Right atrium auricular region (tissue), 2 donors: Measurements from ENCODE around the gene SGPP1. TPM values are rescaled to one million over a fixed set of nuclear protein-coding genes. Genes with fewer than 3 reads are reported as not detected.

ENCODE experiments used
- DNase-seq: peaks from one replicate; pipeline ENCODE4 v3.0.0-alpha.2; 2019; ENCODE audit warnings: low spot score
- H3K27ac ChIP-seq, 2 donors: fragments of 200-600 bp; sonication (generic); 1 replicate in 1 of 2; 2 replicates in 1 of 2; pipeline ENCODE4 v1.5.1; 2016 to 2019
- H3K27me3 ChIP-seq, 2 donors: fragments of 200-600 bp; sonication (generic); one replicate each; pipeline versions ENCODE4 v1.5.1 to v1.6.0; 2017 to 2019
- H3K36me3 ChIP-seq: fragments of 200-600 bp; sonication (generic); one replicate; pipeline ENCODE4 v1.5.1; 2016
- H3K4me1 ChIP-seq, 2 donors: fragments of 200-600 bp; sonication (generic); one replicate each; pipeline versions ENCODE4 v1.5.1 to v1.6.0; 2017 to 2019
- H3K4me3 ChIP-seq, 2 donors: fragments of 200-600 bp; sonication (generic); 1 replicate in 1 of 2; 2 replicates in 1 of 2; pipeline ENCODE4 v1.5.1; 2017 to 2019; ENCODE audit warnings: mild to moderate bottlenecking in 1 of 2, moderate library complexity in 1 of 2
- H3K9me3 ChIP-seq, 2 donors: fragments of 200-600 bp; sonication (generic); one replicate each; pipeline ENCODE4 v1.5.1; 2019
- total RNA-seq, 2 donors: library from RNA; depleted of rRNA; stranded (reverse); fragments of >200 nt; gene quantifications; one replicate each; pipeline ENCODE4 v1.1.0, GENCODE V29; 2016
- TF ChIP-seq, protein P1 (sequence below), 2 donors: fragments of 200-600 bp; sonication (generic); IDR thresholded peaks; one replicate each; pipeline ENCODE4 v1.5.1; 2019; ENCODE audit warnings: antibody characterized with exemption in 2 of 2

SGPP1 gene
- total RNA-seq, 2 donors from 2014 or later = 9.1 to 9.3 TPM

DNA sequence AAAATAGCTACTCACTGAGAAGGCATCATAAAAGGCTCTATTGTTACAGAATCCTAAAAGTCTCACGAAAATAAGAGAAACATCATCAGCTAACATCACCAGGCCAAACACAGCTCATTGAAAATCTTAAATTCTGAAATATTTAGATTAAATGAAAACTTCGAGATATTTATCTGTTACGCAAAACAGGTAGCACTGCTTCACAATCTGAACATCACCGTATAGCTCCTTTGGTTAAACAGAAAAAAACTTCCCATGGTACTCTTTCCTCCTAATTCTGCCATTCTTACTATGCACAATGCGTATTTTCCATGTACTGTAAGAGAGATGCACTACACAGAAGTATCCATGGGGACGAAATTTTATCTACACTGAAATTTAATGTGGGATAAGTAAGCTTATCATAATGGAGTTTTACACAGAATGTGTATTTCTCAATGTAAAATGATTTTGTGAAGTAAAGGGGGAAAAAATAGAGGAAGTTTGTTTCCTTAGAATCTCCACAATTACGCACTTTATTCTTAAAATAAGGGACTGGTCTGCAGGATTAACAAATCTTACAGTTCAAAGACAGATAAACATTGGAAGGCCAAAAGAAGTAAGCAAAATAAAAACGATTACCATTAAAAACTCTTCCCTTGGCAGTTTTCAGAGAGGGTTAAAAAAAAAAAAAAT, 1.9 kb downstream of the SGPP1 start:
- no peaks in the 10 kb centered on the region for H3K9me3 ChIP-seq
- peak overlapping the region; percentile 95 to 97 for H3K4me3 ChIP-seq
- no peaks in the 10 kb centered on the region for H3K27me3 ChIP-seq
- TF ChIP-seq, protein P1, sequence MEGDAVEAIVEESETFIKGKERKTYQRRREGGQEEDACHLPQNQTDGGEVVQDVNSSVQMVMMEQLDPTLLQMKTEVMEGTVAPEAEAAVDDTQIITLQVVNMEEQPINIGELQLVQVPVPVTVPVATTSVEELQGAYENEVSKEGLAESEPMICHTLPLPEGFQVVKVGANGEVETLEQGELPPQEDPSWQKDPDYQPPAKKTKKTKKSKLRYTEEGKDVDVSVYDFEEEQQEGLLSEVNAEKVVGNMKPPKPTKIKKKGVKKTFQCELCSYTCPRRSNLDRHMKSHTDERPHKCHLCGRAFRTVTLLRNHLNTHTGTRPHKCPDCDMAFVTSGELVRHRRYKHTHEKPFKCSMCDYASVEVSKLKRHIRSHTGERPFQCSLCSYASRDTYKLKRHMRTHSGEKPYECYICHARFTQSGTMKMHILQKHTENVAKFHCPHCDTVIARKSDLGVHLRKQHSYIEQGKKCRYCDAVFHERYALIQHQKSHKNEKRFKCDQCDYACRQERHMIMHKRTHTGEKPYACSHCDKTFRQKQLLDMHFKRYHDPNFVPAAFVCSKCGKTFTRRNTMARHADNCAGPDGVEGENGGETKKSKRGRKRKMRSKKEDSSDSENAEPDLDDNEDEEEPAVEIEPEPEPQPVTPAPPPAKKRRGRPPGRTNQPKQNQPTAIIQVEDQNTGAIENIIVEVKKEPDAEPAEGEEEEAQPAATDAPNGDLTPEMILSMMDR (IDR thresholded peaks at IDR 0.05) = no peak
- H3K36me3 ChIP-seq = no peaks in the 10 kb centered on the region
- no peak overlapping the region for H3K27ac ChIP-seq
- H3K4me1 ChIP-seq = peaks cover 0 to 24% of the 10 kb centered on the region in 2 donors
- DNase-seq = no peak

DNA sequence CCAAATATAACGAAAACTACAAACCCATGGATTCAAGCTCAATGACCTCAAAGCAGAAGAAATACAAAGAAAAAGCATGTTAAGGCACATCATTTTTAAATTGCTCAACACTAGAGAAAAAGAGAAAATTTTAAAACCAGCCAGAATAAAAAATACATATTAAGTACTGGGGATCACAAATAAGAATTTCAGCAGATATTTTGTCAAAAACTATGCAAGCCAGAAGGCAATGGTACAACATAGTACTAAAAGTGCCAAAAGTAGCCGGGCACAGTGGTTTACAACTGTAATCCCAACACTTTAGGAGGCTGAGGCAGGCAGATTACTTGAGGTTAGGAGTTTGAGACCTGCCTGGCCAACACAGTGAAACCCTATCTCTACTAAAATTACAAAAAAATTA, 10.2 kb downstream of the SGPP1 start:
- peaks cover 0 to 18% of the 10 kb centered on the region in 2 donors for H3K9me3 ChIP-seq
- H3K27me3 ChIP-seq = no peaks in the 10 kb centered on the region
- H3K4me3 ChIP-seq = no peak overlapping the region
- no peaks in the 10 kb centered on the region for H3K36me3 ChIP-seq
- no peak overlapping the region for H3K27ac ChIP-seq
- peaks cover 0 to 5% of the 10 kb centered on the region in 2 donors for H3K4me1 ChIP-seq
- TF ChIP-seq, protein P1 (IDR thresholded peaks at IDR 0.05) = no peak
- no peak for DNase-seq

DNA sequence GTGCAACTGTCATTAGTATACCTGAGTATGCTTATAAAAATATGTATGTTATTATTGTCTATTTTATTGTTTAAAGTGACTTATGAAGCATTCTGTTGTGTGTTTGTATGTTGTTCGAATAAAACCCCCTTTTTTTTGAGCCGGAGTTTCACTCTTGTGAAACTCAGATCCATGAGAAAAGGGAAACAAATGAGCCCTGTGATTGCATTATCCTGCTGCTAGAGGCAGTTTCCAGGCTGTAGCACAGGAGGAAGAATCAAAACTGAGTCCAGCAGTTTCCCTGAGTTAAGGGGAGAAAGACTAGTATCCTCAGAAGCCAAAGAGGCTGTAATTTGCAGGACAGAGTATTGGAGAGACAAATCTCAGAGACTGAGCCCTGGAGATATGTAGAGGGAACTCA, 12.5 kb downstream of the SGPP1 start:
- TF ChIP-seq, protein P1 (IDR thresholded peaks at IDR 0.05) = no peak
- peaks cover 0 to 5% of the 10 kb centered on the region in 2 donors for H3K4me1 ChIP-seq
- no peaks in the 10 kb centered on the region for H3K36me3 ChIP-seq
- peaks cover 0 to 18% of the 10 kb centered on the region in 2 donors for H3K9me3 ChIP-seq
- no peak for DNase-seq
- H3K27me3 ChIP-seq = no peaks in the 10 kb centered on the region
- H3K27ac ChIP-seq = no peak overlapping the region
- no peak overlapping the region for H3K4me3 ChIP-seq

DNA sequence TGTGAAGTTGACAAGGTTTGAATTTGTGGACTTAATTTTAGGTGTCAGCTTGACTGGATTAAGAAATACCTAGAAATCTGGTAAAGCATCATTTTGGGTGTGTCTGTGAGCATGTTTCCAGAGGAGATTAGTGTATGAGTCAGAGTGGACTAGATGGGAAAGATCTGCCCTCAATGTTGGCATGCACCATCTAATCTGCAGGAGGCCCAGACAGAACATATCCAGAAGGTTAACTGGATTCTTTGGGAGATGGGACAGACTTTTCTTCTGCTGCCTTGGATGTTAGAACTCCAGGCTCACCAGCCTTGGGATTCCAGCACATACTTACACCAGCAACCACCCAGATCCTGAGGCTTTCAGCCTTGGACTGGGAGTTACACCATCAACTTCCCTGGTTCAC, 14.1 kb downstream of the SGPP1 start:
- peaks cover 0 to 18% of the 10 kb centered on the region in 2 donors for H3K9me3 ChIP-seq
- H3K27ac ChIP-seq = no peak overlapping the region
- TF ChIP-seq, protein P1 (IDR thresholded peaks at IDR 0.05) = no peak
- H3K4me1 ChIP-seq = peaks cover 0 to 5% of the 10 kb centered on the region in 2 donors
- no peaks in the 10 kb centered on the region for H3K27me3 ChIP-seq
- H3K4me3 ChIP-seq = no peak overlapping the region
- no peak for DNase-seq
- H3K36me3 ChIP-seq = no peaks in the 10 kb centered on the region

DNA sequence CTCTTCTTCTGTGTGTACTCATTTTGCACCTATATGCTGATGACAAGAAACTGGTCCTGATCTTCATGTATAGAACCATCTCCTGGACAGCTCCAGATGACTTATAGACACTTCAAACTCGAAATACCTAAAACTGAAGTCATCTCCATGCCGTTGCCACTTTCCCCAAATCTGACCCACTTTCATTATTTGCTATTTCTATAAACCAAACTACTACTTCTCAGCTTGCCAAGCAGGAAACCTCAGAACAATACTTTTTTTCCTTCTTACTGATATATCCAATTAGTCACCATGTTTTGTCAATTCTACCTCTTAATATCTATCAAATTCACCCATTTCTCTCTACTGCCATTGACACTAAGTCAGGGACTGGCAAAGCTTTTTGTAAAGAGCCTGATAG, 14.8 kb downstream of the SGPP1 start:
- no peak overlapping the region for H3K27ac ChIP-seq
- H3K4me1 ChIP-seq = peaks cover 0 to 5% of the 10 kb centered on the region in 2 donors
- TF ChIP-seq, protein P1 (IDR thresholded peaks at IDR 0.05) = no peak
- H3K27me3 ChIP-seq = no peaks in the 10 kb centered on the region
- no peak for DNase-seq
- H3K9me3 ChIP-seq = peaks cover 0 to 17% of the 10 kb centered on the region in 2 donors
- H3K4me3 ChIP-seq = no peak overlapping the region
- no peaks in the 10 kb centered on the region for H3K36me3 ChIP-seq

DNA sequence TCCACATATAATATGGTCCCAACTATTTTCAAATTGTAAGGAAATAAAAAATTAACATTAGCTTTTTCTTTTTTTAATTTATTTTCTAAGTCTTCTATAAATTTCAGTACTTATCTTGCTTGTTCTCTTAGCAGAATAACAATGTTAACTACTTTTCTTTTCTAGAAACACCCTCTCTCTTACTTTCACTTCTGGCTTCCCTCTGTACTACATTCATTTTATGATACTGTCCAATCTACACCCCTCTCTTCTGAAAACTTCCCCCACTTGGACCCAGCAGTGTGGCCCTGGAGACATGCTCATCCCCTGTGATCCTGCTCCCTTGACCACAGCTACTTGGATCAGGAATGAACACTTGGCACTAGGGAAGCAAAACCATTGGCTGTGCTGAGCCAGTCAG, 15.7 kb downstream of the SGPP1 start:
- peaks cover 0 to 5% of the 10 kb centered on the region in 2 donors for H3K4me1 ChIP-seq
- DNase-seq = no peak
- peaks cover 0 to 8% of the 10 kb centered on the region in 2 donors for H3K9me3 ChIP-seq
- no peak overlapping the region for H3K4me3 ChIP-seq
- no peaks in the 10 kb centered on the region for H3K27me3 ChIP-seq
- no peaks in the 10 kb centered on the region for H3K36me3 ChIP-seq
- no peak overlapping the region for H3K27ac ChIP-seq
- TF ChIP-seq, protein P1 (IDR thresholded peaks at IDR 0.05) = no peak
